ENCODE data around the gene RNF26.

GRCh38 chr11:119315131-119316015, 19.0 kb upstream of the RNF26 start:
- TF ChIP-seq POLR2A (IDR thresholded peaks at IDR 0.05) (no peak), CTCF (IDR thresholded peaks at IDR 0.05) (peak in 2 of 6 experiments; percentile 10 to 34)
